ENCODE results near the gene TMEM108.

The TMEM108 gene

GRCh38 chr3:133055339-133055738, 17.1 kb downstream of the TMEM108 start:
- DNase-seq = no peak

- DNase-seq = no peak
These were observed 20.1 kb downstream of the TMEM108 start for GRCh38 chr3:133058243-133058642.

GRCh38 chr3:133058831-133059230, 20.6 kb downstream of the TMEM108 start:
- DNase-seq = no peak

- DNase-seq = no peak
These were observed 27.2 kb downstream of the TMEM108 start for GRCh38 chr3:133065193-133065961.

GRCh38 chr3:133066026-133066425, 27.8 kb downstream of the TMEM108 start:
- no peak for DNase-seq

- DNase-seq = no peak
These were observed 31.5 kb downstream of the TMEM108 start for GRCh38 chr3:133069556-133070286.

GRCh38 chr3:133074977-133075376, 36.8 kb downstream of the TMEM108 start:
- DNase-seq = no peak

DNA sequence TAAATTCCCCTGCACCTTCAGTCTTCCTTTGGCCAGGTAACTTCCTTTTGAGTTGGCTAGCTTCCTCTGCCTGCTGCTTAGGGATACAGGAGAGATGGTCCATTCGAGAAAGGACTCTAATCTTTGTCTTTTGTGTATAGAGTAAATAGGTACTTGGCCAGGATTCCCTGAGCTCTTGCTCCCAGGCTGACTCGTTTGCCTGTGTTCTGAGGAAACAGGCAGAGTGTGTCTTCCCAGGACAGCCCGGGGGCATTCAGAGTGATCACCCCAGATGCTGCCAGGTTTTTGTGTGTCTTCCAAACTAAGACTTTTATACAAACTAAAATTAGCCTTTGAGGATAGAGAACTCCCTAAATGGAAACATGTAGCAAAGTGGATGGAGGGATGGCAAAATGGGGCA, 39.5 kb downstream of the TMEM108 start:
- no peak for DNase-seq

DNA sequence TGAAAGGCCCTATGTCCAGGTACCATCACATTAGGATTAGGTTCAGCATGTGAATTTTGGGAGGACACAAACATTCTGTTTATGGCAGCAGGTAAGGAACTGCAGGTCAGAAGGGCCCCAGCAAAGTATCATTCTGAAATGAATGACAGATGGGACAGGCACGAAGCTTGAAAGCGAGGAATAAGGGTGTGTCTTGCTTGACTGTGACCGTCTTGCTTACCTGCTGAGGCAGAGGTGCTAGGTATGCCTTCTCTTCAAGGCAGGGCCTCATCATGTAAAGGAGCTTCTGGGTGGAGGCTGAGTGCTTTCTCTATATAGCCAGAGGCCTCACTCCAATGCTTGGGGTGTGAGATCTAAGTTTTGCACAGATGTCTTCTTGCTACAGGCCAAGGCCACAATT, 41.4 kb downstream of the TMEM108 start:
- DNase-seq = no peak

DNA sequence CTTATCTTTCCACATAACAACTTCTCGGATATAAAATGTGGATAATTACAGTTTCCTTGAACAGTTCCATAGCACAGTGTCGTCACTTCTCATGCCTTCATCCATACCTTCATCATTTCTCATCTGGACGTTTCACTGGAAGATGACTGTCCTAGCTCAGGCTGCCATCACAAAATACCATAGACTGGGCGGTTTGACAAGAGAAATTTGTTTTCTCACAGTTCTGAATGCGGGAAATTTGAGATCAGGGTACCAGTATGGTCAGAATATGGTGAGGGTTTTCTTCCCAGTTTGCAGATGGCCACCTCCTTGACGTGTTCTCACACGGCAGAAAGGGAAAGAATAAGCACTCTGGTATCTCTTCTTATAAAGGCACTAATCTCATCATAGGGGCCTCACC, 42.8 kb downstream of the TMEM108 start:
- no peak for DNase-seq

- no peak for DNase-seq
These were observed 45.2 kb downstream of the TMEM108 start for GRCh38 chr3:133083395-133083794.

DNA sequence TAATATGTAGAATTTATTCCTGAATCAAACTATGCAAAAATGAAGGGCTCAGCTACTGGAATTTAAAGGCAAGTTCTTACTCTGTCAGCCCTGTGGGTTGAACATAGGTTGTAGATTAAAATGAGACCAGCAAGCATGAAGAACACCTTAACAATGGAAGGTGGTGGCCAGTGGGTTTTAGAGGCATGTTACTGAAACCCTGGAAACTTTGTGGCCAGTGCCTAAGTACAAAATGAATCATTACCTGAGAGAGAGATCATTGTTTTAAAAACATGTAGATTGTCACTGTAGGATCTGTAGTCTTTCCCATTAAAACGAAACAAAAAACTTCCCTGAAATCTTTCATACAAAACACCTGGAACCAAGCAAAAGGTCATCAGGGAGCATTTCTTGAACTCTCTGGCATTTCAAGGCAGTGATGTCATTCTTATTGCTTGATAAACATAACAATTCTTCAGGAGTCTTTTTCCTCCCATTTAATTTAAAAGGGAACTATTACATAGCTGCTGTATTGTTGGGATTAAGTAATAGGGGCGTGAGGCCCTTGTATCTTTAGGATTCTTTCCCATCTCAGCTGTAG, 51.8 kb downstream of the TMEM108 start:
- DNase-seq = no peak

DNA sequence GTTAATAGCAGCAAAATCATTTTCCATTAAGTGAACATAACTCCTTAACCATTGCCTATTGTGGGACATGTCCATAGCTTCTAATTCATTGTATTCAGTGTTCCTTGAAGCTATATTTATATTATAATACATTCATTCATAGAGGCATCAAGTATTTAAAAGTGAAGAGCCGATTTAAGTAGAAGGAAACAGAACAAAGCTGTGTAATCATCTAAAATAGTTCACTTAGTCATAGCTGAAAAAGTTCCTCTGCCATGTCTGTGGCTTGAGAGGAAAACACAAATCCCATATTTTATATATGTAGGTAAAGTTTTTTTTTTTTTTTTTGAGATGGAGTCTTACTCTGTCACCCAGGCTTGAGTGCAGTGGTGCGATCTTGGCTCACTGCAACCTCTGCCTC, 54.5 kb downstream of the TMEM108 start:
- no peak for DNase-seq

DNA sequence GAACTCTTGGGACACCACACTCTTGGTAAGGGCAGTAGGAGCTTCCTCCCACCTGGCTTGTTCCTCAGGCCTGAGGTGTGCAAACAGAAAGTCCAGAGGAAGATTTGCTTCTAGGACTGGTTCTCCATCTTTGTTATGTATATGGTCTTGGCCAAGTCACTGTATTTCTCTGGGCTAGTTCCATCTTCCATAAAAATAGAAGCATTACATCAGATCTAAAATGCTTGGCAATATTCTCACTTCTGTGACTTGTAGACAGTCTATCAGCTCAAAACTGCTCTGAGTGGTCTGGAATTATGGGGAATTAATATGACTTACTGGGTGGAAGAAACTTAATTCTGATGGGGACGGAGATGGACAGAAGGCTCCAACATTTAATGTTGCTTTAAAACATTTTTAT, 55.2 kb downstream of the TMEM108 start:
- DNase-seq = no peak

DNA sequence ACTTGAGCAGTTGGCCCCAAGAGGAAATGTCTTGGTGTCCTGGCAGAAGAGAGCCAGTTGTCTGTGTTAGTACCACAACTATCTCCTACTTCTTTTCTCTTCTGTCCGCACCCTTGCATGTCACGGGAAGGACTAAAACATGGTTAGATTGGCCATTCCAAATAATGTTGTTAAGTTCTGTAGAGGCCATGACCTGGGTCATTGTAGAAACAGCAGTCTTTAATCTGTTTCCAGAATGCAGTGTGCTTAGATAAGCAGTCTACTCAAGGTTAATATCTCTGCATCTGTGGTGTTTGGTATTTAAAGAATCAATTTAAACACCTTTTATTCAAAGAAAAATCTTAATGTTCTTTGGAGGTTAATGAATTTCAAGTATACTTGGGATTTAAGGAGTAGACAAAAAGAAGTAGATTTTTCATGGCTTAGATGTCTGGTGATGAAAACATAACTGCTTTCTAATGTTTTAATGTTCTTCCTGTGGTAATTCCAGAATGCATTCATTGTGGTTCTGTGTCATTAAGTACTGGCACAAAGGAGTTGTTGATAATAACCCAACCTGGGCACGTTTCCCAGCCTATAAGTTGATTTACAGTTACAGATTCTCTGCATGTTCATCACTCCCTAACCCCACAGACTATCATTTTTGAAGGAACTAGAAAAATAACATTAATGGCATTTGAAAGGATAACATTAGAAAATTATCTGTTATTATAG, 58.9 kb downstream of the TMEM108 start:
- DNase-seq = no peak

GRCh38 chr3:133103706-133104105, 65.5 kb downstream of the TMEM108 start:
- DNase-seq = no peak

DNA sequence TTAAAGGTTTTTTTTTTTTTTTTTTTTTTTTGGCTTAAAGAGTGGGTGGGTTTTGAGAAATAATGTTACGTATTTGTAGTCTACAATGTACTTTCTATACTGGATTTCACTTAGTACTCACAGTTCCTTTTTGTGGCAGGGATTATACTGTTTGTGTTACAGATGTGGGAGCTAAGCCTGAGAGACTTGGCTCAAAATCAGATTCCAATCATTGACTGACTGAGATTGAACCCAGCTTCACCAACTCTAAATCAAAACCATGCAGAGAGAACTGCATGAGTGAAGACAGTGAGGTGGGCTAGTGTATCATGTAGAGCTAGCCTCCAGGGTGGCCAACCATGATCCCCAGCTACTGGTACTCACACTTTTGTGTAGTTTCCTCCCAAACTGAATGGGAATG, 68.0 kb downstream of the TMEM108 start:
- DNase-seq = no peak

DNA sequence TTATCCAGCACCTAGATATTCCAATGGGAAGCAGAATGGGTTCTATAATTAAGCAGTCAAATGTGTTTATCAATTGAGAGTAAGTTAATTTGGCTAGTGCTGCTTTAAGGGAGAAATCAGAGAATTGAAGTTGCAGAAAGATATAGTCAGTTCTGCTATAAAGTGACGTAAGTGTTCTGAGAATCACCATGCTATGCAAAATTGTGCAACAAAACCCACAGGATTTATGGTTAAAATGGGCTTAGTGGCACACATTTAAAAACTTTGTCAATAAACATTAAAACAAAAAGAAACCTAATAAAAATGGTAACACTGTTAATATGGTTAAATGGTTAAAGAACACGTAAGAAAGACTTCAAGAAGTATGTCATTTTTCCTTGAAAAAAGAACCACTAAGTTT, 74.5 kb downstream of the TMEM108 start:
- no peak for DNase-seq

DNA sequence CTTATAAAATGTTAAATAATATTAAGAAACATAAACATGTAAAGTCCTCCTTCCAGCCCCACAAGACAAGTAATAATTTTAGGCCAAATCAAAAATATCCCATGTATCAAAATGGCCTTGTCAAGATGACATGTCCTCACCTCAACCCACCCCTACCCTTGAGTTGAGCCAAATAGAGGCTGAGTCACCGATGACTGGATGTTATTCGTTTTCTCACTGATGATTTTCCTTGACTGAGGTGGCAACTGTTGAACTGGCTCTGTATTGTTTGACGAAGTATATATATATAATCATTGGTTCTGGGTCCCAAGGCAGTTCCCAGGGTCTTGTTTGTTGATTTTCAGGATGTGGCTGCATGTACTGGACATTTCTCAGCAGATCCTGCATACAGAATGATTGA, 75.3 kb downstream of the TMEM108 start:
- no peak for DNase-seq

DNA sequence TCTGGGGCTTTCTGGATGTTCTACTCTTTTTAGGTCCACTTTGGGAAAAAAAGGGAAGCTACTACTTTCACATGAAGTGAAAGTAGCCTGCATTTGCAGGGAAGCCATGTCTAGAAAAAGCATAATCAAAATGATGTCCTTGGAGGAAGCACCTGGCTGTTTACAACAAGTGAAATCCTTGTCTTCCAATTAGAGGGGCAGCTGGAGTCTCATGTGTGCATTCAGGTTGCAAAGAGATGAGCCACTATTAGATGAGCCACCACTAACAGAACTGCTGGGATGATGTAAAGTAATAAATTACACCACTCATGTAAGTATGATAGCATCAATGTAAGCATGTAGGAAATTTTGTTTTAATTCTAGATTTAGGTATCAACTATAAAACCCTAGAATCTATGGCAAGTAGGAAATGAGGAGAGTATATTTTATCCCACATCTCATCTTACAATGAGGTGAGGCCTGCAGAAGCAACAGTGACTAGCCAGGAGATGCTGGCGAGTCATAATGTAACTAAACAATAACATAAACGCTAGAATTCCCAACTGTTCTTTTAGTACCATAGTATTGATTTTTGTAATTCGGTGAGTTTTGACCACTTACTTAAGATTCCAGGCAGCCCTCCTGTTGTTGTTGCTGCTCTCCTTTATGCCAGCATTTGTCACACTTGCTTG, 75.9 kb downstream of the TMEM108 start:
- DNase-seq = no peak

DNA sequence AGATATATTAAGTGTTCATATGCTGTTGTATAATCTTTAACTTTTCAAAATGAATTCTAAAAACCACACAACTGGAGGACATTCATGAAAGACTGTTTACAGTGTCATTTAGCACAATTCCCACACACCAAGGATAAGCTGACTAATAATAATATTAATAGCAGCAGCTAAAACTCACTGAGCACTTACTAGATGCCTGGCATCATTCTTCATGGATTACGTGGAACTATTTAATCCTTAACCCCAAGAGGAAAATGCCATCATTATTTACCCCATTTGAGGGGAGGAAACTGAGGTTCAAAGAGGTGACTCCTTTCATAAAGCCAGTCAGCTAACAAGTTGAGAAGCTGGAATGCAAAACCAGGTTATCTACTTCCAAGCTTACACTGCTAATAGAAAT, 77.0 kb downstream of the TMEM108 start:
- no peak for DNase-seq

- no peak for DNase-seq
These were observed 79.2 kb downstream of the TMEM108 start for GRCh38 chr3:133117342-133117741.

GRCh38 chr3:133119176-133119575, 81.0 kb downstream of the TMEM108 start:
- no peak for DNase-seq
